CD4-positive, alpha-beta T cell treated with Interleukin-15 for 4 hours (primary cell): ENCODE data around the gene HES5.
A peak's percentile ranks its signal among the peaks of the same experiment; 100 is the strongest.
"Not testable (repeated sequence)": the region's sequence is repeated elsewhere in the genome, so short reads cannot be mapped to it uniquely, and the experiment has no call there.

Experiments
- DNase-seq: peaks from one replicate; pipeline ENCODE4 v3.0.0-alpha.2; 2020; ENCODE audit warnings: low spot score

The HES5 gene, protein sequence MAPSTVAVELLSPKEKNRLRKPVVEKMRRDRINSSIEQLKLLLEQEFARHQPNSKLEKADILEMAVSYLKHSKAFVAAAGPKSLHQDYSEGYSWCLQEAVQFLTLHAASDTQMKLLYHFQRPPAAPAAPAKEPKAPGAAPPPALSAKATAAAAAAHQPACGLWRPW

DNA sequence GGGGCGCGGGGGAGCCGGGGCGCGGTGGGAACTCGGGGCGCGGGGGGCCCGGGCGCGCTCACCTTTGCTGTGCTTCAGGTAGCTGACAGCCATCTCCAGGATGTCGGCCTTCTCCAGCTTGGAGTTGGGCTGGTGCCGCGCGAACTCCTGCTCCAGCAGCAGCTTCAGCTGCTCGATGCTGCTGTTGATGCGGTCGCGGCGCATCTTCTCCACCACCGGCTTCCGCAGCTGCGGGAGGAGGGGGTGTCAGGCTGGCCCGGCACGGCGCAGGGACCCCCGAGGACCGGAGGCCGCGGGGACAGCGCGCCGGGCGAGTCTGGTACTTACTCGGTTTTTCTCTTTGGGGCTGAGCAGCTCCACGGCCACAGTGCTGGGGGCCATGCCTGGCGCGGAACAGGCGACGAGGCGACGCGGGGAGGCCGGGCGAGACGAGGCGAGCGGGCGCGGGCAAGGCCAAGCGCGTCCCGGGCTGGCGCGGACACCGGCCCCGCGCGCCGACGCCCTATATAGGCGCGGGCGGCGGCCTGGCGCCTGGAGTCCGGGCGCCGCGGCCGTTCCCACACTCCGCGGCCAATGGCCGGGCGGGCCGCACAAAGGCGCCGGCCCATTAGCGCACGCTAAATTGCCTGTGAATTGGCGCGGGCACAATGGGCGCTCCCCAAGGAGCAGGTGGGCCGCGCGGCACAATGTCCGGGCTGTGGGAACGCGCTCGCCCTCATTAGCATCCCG, at the start of gene HES5:
Gene HES5 (minus strand): TSS at position 480 of the 729 bp plus-strand sequence. CDS start 99 bp downstream, at position 381.
- no peak for DNase-seq

DNA sequence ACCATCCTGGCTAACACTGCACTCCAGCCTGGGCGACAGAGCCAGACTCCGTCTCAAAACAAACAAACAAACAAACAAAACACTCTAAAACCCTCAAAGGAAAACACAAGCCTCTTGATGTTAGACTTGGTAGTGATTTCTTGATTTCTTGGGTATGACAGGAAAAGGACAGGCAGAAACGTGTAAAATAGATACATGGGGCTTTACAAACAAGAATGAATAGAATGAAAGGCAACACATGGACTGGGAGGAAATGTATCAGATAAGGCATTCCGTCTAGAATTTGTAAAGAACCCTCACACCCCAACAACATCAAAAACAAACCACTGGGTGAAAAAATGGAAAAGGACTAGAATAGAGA, 48.7 kb upstream of the HES5 start:
- DNase-seq: no peak

DNA sequence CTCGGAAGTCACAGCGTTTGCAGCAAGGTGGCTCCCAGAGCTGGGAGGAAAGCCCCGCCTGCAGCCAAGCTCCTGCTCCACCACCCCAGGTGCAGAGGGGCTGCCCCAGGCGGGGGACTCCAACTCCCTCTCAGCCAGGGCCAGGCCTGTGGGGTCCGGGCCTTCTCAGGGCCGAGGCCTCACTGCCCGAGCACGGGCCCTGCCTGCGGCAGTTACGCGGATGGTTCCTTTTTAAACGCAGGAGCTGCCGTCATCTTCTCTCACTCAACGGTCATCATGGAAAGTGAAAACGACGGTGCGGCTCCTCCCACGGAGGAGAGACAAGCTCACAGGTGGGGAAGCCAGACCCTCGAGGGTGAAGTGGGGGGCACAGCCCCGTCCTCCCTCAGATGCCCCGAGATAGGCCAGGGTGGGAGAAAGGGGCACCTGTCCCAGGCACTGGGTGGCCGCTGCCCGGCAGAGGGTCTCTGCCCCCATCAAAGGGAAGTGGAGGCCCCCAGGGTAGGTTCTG, 47.6 kb upstream of the HES5 start:
- DNase-seq: peak; percentile 28

DNA sequence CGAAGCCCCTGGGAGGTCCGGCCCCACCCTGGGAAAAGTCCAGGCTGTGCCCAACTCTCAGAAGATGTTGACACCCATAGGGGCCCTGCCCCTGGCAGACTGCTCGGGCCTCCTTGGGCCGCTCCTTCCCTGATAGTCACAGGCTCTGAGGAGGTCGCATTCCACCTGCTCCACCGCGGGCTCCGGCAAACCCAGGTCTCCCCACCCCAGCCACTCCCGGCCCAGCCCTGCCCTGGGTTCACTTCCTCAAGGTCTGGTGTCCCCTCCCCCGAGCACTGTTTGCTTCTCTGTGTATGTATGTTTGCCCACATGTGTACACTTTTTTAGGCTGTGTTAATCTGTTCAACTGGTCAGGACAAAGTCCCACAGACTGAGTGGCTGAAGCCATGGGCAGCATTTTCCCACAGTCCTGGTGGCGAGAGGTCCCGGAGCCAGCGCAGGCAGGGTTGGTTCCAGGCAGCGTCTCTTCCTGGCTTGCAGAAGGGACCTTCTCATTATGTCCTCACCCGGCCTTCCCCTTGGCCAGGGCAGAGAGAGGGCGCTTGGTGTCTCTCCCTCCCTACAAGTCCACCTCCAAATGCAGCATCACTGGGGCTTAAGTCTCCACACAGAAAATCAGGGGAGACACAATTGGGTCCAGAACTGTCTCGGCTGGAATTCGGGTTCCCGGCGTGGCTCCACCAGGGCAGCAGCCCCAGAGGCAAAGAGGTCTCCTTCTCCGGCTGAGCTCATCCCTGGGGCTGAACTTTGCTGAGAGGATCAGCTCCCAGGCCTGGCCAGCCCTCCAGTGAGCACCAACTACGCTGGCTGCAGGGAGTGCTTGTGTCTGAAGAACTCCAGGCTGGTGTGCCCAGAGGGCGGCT, 46.0 kb upstream of the HES5 start:
- no peak for DNase-seq

DNA sequence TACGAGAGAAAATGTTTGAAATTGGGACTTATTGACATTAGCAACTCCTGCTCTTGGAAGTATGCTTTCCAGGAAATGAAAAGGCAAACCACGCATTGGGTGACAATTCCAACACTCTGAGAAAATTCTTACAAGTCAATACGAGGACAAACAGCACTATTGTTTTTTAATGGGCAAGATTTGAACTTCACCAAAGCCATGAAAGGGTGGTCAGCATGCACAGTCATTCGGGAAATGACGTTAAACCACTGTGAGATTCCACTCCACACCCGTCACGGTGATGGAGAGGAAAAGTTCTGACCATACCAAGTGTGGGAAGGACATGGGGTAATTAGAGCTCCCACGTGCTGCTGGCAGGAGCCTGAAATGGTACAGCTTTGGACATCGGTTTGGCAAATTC, 44.3 kb upstream of the HES5 start:
- DNase-seq: no peak

DNA sequence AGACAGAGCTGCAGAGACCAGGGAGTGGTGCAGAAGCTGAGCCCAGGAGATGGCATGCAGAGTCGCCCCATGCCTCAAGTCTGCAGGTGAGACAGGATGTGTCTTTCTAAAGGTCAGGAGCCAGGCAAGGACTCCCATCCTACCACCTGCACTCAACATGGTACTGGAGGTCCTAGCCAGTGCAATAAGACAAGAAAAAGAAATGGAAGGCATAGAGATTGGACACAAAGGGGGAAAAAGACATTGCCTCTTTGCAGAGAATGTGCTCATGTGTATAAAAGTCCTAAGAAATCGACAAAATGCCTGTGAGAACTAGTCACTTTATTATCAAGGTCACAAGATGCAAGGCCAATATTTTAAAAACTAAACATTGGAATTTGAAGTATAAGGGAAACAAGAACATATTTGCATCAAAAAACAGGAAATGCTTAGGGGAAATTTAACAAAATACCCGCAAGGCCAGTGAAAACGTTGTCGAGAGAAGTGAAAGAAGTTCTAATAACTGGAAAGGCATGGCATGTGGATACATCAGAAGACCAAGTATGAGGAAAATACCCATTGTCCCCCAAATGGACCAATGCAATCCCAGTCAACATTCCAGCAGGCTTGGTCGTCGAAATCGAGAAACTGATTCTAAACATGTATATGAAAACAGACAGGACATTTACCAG, 43.3 kb upstream of the HES5 start:
- DNase-seq: no peak

DNA sequence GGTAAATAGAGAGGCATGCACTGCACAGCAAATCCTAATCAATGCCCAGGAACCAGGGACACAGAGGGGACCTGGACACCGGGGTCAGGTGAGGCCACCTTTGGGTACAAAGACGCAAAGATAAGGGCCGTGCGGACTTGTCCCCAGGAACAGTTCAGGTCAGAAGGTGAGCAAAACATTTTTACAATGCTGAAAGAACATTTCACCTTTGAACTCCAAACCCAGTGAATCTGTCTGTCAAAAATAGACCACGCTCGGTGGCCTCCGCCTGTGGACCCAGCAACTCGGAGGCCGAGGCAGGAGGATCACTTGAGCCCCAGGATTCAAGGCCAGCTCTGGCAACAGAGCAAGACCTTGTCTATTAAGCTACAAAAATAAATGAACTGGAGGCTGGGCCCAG, 41.3 kb upstream of the HES5 start:
- no peak for DNase-seq

DNA sequence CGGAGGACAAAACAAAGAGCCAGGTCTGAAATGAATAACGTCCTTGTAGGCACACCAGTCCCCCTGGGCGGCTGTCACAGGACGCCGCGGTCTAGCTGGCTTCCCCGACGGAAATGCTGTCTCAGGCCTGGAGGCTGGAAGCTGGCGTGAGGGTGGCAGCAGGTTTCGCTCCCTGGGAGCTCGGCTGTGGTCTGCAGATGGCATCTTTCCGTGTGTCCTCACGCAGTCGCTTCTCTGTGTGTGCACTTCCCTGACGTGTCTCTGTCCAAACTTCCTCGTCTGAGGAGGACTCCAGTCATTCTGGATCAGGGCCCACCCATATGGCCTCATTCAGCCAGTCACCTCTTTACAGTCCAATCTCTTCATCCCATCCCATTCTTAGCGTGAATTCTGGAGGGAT, 40.3 kb upstream of the HES5 start:
- DNase-seq: no peak

DNA sequence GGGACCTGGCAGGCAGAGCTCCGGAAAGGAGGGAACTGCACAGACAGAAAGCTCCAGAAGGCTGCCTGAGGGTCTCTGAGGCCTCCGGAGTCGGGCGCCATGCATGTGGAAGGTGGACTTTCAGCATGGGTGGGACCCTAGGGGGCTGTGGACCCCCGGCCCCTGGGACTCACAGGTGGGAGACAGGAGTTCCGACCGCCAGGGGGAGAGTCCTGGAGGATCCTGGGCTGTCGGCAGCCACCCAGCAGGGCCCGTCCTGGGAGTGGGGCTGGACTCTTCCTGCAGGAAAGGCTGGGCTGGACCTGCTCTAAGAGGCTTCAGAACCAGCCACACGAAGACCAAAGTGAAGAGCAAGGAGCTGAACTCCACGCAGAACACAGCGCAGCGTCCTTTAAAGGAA, 39.6 kb upstream of the HES5 start:
- not testable (repeated sequence) for DNase-seq

DNA sequence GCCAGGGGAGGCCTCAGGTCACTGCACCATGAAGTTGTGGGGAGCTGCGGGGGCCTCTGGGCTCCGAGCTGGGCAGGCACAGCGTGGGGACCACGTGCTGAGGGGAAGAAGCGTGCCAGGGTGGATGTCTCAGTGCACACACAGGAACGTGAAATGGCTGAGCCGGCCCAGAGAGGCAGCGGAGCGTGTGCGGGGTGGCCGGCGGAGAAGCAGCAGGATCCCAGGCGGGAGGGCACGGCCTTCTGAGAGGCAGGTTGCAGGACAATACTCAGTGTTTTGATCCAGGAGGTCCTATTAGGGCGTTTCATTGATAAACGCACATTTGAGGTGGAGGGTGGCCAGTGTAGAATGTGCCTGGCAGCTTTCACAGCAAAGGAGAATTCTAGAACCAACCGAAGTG, 39.0 kb upstream of the HES5 start:
- no peak for DNase-seq

DNA sequence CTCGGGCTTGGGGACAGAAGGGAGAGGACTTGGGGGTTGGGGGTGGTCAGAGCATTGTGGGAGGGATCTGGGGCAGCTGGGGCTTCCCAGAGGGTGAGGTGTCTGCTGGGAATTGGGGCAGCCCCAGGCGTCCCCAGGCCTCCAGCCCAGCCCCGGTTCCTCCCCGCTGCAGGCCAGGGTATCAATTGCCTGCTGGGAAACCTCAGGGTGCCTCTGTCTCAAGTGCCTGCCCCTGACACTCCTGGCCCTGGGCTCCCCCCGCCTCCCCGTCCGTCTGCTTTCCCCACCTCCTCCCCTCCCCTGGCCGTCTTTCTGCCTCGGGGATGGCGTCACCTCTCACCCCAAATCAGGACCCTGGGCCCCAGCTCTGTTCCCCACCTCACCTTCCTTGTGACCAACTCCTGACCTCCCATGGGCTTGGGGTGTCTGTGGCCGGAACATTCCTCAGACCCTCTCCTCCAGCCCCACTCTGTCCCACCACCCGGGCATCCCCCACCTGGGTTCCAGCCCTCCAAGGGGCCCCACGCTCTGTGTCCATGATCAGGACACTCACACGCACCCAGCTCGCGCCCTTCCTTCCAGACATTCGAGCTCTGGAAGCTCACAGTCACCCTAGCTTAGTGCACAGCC, 38.2 kb upstream of the HES5 start:
- DNase-seq: not testable (repeated sequence)

DNA sequence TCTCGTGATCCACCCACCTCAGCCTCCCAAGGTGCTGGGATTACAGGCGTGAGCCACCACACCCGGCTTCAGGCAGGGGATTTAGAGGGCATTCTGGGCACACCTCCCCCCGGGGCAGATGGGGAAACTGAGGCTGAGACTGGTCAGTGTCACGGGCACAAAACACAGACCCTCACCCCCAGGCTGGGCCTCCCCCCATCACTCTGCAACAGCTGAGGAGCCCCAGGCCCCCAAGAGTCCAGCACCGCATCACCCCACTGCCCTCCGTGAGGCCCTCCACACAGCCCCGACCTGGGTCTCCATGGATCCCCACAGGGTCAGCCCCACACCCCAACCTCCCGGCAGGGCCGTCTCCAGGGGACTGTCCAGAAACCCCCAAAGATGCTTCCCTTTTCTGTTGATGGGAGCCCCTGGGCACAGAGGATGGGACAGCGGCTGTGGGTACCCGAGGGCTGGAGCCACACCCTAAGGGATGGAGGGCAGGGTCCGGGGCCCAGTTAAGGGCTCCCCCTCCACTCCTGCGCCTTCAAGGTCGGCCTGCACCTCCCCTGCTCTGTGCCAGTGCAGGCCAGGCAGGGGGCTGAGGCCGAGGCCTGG, 37.1 kb upstream of the HES5 start:
- DNase-seq: no peak

DNA sequence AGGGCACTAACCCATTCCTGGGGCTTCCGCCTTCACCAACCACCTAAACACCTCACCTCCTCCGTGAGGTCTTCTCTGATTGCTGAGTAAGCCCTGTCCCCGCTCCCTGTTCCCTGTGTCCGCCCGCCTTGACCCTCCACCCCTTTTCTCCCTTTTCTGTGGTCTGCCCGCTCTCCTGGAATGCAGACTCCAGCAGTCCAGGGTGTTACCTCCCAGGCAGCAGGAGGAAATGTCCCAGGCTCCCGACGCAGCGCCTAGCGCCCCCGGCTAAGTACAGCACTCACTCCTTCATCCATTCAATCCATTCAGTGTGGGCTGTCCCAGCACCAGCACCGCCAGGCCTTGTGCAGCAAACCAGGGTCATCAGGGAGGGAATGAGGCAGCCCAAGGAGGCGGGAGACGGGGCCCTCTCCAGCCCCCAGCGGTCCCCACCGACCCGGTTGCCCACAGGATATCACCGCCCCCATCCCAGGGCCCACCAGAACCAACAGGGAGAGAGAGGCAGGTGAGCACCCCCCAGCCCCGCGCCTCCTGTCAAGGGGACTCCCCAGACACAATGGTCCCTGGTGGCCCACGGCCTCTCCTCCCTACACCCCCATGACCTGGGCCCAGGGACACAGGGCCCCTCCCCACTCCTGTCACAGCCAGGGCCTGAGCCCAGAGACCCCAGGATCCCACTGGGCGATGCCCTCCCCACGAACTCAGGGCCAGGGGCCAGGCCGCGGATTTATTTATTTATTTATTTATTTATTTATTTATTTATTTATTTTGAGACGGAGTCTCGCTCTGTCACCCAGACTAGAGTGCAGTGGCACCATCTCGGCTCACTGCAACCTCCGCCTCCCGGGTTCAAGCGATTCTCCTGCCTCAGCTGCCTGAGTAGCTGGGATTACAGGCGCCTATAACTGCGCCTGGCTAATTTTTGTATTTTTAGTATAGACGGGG, 36.3 kb upstream of the HES5 start:
- DNase-seq: no peak

DNA sequence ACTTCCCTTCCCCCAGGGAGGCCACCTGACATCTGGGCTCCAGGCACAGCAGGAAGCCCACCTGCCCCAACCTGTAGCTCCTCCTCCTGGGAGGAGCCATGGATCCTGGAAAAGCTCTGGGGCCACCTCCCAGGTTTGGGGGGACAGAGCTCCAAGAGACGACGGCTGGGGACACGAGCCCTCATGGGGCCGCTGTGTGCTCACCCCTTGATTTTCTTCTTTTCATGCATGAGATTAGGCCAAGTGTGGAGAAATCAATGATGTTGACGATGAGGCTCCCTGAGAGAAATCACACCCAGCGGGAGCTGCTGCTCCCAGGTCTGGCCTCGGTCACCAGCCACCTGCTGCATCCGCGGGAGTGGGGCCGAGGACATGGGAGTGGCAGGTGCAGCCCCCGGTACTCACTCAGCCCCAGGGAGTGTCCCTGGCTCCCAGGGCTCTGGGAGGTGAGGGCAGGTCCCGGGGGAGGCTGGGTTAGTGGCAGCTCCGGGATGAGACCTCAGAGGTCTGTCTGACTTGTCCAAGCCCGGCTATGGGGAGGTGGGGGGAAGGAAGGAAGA, 34.8 kb upstream of the HES5 start:
- DNase-seq: no peak

DNA sequence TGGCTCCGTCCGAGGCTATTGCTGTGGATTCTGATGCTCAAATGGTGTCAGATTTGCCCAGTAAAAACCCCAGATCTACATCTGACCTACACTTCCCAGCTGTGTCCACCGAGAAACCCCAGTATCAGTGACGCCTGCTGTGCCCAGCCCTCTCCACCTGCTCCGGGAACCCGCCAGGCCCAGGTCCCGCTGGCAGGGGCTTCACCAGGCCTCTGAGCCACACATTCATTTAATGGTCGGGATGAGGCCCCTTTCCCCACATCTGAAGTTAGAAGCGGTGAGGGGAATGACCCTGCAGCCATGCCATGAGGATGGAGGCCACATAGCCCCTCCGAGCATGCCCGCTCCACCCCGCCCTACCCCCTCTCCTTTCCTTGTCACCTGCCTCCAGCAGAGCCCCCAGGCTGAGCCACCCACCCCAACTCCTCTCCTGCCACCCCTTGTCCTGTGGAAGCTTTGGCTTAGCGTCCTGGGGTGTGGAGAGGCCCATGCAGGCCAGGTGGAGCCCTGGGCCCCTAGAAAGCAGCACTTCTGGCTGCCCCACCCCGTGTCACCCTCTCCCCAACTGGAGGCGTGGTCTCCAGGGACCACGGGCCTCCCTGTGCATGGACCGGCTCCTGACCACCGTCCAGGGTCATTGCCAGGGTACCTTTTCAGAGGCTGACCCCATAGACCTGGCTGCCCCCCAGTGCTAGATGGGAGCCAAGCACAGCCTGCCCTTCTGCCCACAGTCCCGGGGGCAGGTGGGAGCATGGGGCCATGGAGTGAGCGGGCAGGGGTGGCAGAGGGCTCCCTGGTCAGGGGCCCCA, 34.1 kb upstream of the HES5 start:
- DNase-seq: no peak

DNA sequence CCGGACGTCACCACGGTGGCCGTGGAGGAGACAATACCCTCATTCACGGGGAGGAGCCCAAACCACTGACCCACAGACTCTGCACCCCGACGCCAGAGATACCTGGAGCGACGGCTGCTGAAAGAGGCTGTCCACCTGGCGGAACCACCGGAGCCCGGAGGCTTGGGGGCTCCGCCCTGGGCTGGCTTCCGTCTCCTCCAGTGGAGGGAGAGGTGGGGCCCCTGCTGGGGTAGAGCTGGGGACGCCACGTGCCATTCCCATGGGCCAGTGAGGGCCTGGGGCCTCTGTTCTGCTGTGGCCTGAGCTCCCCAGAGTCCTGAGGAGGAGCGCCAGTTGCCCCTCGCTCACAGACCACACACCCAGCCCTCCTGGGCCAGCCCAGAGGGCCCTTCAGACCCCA, 33.1 kb upstream of the HES5 start:
- DNase-seq: no peak

DNA sequence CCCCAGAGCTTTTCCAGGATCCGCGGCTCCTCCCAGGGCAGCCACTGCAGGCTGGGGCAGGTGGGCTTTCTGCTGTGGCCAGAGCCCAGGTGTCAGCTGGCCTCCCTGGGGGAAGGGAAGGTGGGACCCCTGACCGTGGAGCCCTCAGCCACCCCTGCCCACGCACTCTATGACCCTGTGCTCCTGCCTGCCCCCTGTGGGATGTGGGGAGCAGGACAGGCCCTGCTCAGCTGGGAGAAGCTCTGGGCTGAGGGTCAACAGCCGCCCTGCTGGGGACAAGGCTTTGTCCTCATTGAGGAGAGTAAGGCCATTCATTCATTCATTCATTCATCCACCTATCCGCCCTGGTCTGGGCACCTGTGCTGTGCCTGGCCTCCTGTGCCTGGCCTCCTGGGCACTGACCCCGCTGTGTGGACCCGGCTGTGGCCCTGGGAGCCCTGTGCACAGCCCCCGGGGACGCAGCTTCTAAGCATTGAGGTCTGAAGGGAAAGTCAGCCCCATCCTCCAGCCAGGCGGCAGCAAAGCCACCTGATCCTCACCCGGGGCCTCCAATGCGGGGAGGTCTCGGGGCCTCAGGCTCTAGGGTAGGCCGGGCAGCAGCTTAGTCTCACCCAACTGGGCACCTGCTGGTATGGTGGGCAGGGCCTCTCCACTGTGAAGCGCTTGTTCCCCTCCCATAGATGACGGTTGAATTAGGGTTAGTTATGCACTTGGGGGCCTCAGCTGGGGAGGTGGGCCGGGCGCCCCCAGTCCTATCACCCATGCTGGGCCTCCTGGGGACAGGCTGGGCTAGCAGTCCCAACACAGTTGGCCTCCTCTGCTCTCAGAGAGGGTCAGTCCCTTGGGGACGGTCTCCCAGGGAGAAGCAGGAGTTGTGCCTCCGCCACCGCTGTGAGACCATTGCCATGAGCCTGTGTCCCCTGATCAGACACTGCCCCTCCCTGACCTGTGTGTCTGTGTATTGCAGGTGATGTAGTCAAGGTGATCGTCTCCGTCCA, 32.1 kb upstream of the HES5 start:
- DNase-seq: no peak

DNA sequence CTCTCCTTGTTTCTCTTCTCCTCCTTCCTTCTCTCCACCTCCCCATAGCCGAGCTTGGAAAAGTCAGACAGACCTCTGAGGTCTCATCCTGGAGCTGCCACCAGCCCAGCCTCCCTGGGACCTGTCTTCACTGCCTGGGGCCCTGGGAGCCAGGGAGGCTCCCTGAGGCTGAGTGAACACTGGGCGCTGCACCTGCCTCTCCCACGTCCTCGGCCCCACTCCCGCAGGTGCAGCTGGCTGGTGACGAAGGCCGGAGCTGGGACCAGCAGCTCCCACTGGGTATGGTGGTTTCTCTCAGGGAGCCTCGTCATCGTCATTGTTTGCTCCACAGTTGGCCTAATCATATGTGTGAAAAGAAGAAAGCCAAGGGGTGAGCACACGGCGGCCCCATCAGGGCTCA, 31.4 kb upstream of the HES5 start:
- DNase-seq: no peak
